ENCODE data around the gene RLN3.

GRCh38 chr19:14002571-14003250 lies 25.2 kb upstream of the RLN3 start:
- TF ChIP-seq CTCF (IDR thresholded peaks at IDR 0.05) (no peak), POLR2A (IDR thresholded peaks at IDR 0.05) (no peak)
